Kidney (tissue), 14 donors: ENCODE data around the gene KCNN3. TPM values are rescaled to one million over a fixed set of nuclear protein-coding genes. Genes with fewer than 3 reads are reported as not detected.

ENCODE experiments used
- DNase-seq, 5 donors: peaks; one replicate each; pipeline ENCODE4 v3.0.0-alpha.2; 2013 to 2020
- FAIRE-seq: peaks from 2 replicates; lab custom pipeline; 2012; peaks lifted over from hg19 to GRCh38; lab: Jason Lieb, UNC
- H3K27ac ChIP-seq, 2 donors: one replicate each; pipeline ENCODE4 v1.7.0; 2013; ENCODE audit warnings: low read depth in 2 of 2, low read length in 2 of 2, inconsistent platforms in 1 of 2
- H3K27me3 ChIP-seq: one replicate; pipeline ENCODE4 v1.7.1; 2013; ENCODE audit warnings: low read length, inconsistent platforms; ENCODE audit not compliant: control insufficient read depth, insufficient read depth
- H3K36me3 ChIP-seq, 3 donors: one replicate each; pipeline versions ENCODE4 v1.7.0 to v1.7.1; 2013; ENCODE audit warnings: low read length in 3 of 3, control low read depth in 1 of 3, inconsistent platforms in 1 of 3; ENCODE audit not compliant: insufficient read depth in 3 of 3, control insufficient read depth in 2 of 3
- H3K4me1 ChIP-seq, 3 donors: one replicate each; pipeline versions ENCODE4 v1.7.0 to v1.7.1; 2013; ENCODE audit warnings: low read length in 3 of 3, inconsistent platforms in 1 of 3, low read depth in 1 of 3; ENCODE audit not compliant: control insufficient read depth in 2 of 3, insufficient read depth in 2 of 3
- H3K4me3 ChIP-seq, 3 donors: one replicate each; pipeline versions ENCODE4 v1.7.0 to v1.8.1; 2013; ENCODE audit warnings: low read length in 3 of 3, control low read depth in 1 of 3, inconsistent platforms in 1 of 3
- H3K9ac ChIP-seq, 3 donors: one replicate each; pipeline versions ENCODE4 v1.7.0 to v1.7.1; 2013; ENCODE audit warnings: low read length in 3 of 3, control low read depth in 1 of 3, inconsistent platforms in 1 of 3
- H3K9me3 ChIP-seq, 3 donors: one replicate each; pipeline versions ENCODE4 v1.7.0 to v1.7.1; 2013; ENCODE audit warnings: low read length in 3 of 3, control low read depth in 1 of 3, inconsistent platforms in 1 of 3; ENCODE audit not compliant: control insufficient read depth in 2 of 3, insufficient read depth in 1 of 3
- intact Hi-C: fragments of 100-400 bp; cut with DNase I; formaldehyde crosslinking; loops from one replicate; pipeline ENCODE4 v1.11.1; 2022
- polyA plus RNA-seq: library from polyadenylated mRNA; stranded (reverse); fragments of 350-450 nt; fragmentation: Illumina TruSeq; extraction: RNeasy Lipid Tissue Mini Kit (QIAGEN cat#74804); gene quantifications from one replicate; pipeline ENCODE4 v1.2.3, GENCODE V29; 2014; ENCODE audit warnings: low read depth, low replicate concordance; ENCODE audit not compliant: insufficient read depth
- total RNA-seq: library from RNA; stranded (reverse); fragmentation: NEBNext Ultra II Directional; extraction: Animal tissue kit (Norgen Biotek cat#: 25700); gene quantifications from one replicate; pipeline ENCODE4 v1.2.1, GENCODE V29; 2021
- TF ChIP-seq, protein P1 (sequence below): IDR thresholded peaks from 3 replicates; pipeline ENCODE4 v1.5.1; 2012; ENCODE audit warnings: mild to moderate bottlenecking, moderate library complexity, borderline replicate concordance; ENCODE audit not compliant: insufficient read depth; ENCODE audit errors: extremely low read depth
- donor health status: control.
- donor health status: control.
- donor health status: control.
- donor health status: control.
- donor health status: control.
- donor health status: DM: yes; HTN: yes; CAD: no.
- donor health status: Normal renal cell carcinoma (clear cell type).

Gene KCNN3
- total and polyA plus RNA-seq, 2 donors from 2014 or later, result 2.6 to 5.6 TPM

DNA sequence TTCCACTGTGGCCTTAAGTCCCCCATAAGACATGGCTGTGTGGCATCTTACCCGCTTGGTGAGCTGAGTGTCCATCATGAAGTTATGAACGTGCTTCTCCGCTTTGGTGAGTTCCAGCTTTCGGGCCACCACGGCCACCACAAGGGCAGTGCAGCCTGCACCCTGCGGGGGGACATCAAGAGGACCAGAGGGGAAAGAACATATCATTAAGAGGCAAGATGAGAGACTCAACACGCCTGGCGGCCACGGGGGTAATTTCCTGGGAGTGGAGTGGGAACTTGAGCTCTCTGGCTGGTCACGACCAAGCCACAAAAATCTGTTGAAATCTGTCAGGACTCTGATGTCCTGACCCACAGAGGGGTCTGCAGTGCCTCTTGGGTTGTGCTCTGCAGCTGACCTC lies 144.2 kb downstream of the KCNN3 start:
- DNase-seq, result no peak
- TF ChIP-seq, protein P1, sequence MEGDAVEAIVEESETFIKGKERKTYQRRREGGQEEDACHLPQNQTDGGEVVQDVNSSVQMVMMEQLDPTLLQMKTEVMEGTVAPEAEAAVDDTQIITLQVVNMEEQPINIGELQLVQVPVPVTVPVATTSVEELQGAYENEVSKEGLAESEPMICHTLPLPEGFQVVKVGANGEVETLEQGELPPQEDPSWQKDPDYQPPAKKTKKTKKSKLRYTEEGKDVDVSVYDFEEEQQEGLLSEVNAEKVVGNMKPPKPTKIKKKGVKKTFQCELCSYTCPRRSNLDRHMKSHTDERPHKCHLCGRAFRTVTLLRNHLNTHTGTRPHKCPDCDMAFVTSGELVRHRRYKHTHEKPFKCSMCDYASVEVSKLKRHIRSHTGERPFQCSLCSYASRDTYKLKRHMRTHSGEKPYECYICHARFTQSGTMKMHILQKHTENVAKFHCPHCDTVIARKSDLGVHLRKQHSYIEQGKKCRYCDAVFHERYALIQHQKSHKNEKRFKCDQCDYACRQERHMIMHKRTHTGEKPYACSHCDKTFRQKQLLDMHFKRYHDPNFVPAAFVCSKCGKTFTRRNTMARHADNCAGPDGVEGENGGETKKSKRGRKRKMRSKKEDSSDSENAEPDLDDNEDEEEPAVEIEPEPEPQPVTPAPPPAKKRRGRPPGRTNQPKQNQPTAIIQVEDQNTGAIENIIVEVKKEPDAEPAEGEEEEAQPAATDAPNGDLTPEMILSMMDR, result no peak
- H3K27me3 ChIP-seq, result no peaks in the 10 kb centered on the region
- no peaks in the 10 kb centered on the region for H3K9me3 ChIP-seq
- intact Hi-C loops, result no loop called here
- FAIRE-seq, result no peak
- H3K9ac ChIP-seq, result no peak overlapping the region
- H3K27ac ChIP-seq, result no peak overlapping the region
- no peak overlapping the region for H3K4me3 ChIP-seq
- peaks cover 0 to 4% (median 4%) of the 10 kb centered on the region in 3 donors for H3K4me1 ChIP-seq
- H3K36me3 ChIP-seq, result no peaks in the 10 kb centered on the region

DNA sequence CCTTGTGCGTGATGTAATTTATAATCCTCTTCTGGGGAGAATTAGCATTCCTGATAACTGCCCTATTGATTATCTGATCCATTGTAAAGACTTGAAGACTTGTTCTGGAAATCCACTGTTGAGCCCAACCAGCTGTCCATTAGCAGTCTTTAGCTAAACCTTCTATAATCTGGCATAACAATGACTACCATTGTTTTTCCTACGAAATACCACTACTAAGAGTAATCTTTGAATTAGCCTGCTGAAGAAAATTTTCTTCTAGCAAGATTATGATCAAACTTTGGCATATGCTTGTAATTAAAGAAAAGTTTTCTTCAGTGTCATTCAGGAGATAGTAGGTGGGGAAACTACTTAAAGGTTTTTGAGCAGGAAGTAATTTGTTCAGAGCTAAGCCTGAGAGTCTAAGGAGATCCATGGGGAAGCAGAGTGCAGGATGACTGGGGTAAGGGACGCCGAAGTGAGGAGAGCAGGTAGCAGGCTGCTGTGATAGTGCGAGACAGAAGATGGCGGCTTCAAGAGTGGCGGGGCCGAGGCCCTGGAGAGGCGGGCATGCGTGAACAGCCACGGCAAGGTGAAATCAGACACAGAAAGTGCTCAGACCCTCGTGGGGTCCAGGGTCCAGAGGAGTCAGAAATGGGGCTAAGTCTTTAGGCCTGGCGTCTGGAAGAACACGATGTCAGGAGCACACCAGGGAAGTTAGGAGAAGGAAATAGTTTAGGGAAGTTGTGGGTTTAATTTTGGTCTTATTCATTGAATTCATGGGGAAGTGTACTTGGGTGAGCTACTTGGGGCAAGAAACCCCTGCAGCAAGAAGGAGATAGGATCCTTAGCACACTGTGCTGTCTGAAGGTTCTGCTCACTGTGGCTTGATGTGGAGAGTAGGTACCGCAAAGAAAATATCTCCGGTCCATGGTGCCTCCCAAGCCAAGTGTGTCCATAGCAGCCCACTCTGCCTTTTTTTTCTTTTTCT lies 149.5 kb downstream of the KCNN3 start:
- intact Hi-C loops, result no loop called here
- Histone ChIP-seq H3K4me1 (peaks cover 2 to 10% (median 2%) of the 10 kb centered on the region in 3 donors), H3K27me3 (no peaks in the 10 kb centered on the region), H3K4me3 (no peak overlapping the region), H3K36me3 (no peaks in the 10 kb centered on the region), H3K9me3 (no peaks in the 10 kb centered on the region), H3K27ac (no peak overlapping the region), H3K9ac (no peak overlapping the region)
- FAIRE-seq, result no peak
- TF ChIP-seq, protein P1, result no peak
- DNase-seq, result no peak

GRCh38 chr1:154719586-154720327 lies 150.3 kb downstream of the KCNN3 start:
- Histone ChIP-seq H3K27ac (no peak overlapping the region), H3K27me3 (no peaks in the 10 kb centered on the region), H3K36me3 (no peaks in the 10 kb centered on the region), H3K4me1 (peaks cover 2 to 11% (median 2%) of the 10 kb centered on the region in 3 donors), H3K9me3 (no peaks in the 10 kb centered on the region), H3K4me3 (no peak overlapping the region), H3K9ac (no peak overlapping the region)
- FAIRE-seq (no peak), DNase-seq (no peak)
- intact Hi-C loops, result no loop called here
- TF ChIP-seq, protein P1, result no peak
